Left ventricle myocardium inferior (tissue), 1 donor: Measurements from ENCODE around the gene DCUN1D5. TPM values are rescaled to one million over a fixed set of nuclear protein-coding genes. Genes with fewer than 3 reads are reported as not detected.

Source experiments
- DNase-seq: peaks from one replicate; pipeline ENCODE4 v3.0.0-alpha.2; 2020
- H3K27ac ChIP-seq: fragments of 200-600 bp; replicated peaks from 2 replicates; pipeline ENCODE4 v1.8.0; 2021
- H3K27me3 ChIP-seq: fragments of 200-600 bp; 2 replicates; pipeline ENCODE4 v1.8.0; 2021; ENCODE audit warnings: low read depth
- H3K36me3 ChIP-seq: fragments of 200-600 bp; 2 replicates; pipeline ENCODE4 v1.8.0; 2021
- H3K4me1 ChIP-seq: fragments of 200-600 bp; 2 replicates; pipeline ENCODE4 v1.8.0; 2021
- H3K4me3 ChIP-seq: fragments of 200-600 bp; 2 replicates; pipeline ENCODE4 v1.8.0; 2021; ENCODE audit warnings: mild to moderate bottlenecking, moderate library complexity
- H3K9me3 ChIP-seq: fragments of 200-600 bp; replicated peaks from 2 replicates; pipeline ENCODE4 v1.8.0; 2021
- intact Hi-C: fragments of 100-400 bp; cut with micrococcal nuclease; formaldehyde crosslinking; loops from one replicate; pipeline ENCODE4 v1.11.0; 2022
- total RNA-seq: library from RNA; stranded (reverse); fragmentation: NEBNext Ultra II Directional; extraction: Animal tissue kit (Norgen Biotek cat#: 25700); gene quantifications from one replicate; pipeline ENCODE4 v1.2.1, GENCODE V29; 2021
- TF ChIP-seq, protein P1 (sequence below): fragments of 200-600 bp; IDR thresholded peaks from 2 replicates; pipeline ENCODE4 v1.8.0; 2021; ENCODE audit warnings: antibody characterized with exemption, mild to moderate bottlenecking, borderline replicate concordance
- donor health status: DM: no; HTN: yes; CAD: no; lungs with severe emphysema.

DCUN1D5 gene
- total RNA-seq, 1 donor from 2014 or later = 25.8 TPM

GRCh38 chr11:103086461-103086860 lies 5.5 kb downstream of the DCUN1D5 start:
- Histone ChIP-seq H3K4me1 (peaks cover 39% of the 10 kb centered on the region), H3K27ac (no peak overlapping the region), H3K4me3 (no peak overlapping the region), H3K9me3 (no peaks in the 10 kb centered on the region), H3K27me3 (no peaks in the 10 kb centered on the region), H3K36me3 (peaks cover 18% of the 10 kb centered on the region)
- intact Hi-C loops = no loop called here
- DNase-seq = no peak
- TF ChIP-seq, protein P1, sequence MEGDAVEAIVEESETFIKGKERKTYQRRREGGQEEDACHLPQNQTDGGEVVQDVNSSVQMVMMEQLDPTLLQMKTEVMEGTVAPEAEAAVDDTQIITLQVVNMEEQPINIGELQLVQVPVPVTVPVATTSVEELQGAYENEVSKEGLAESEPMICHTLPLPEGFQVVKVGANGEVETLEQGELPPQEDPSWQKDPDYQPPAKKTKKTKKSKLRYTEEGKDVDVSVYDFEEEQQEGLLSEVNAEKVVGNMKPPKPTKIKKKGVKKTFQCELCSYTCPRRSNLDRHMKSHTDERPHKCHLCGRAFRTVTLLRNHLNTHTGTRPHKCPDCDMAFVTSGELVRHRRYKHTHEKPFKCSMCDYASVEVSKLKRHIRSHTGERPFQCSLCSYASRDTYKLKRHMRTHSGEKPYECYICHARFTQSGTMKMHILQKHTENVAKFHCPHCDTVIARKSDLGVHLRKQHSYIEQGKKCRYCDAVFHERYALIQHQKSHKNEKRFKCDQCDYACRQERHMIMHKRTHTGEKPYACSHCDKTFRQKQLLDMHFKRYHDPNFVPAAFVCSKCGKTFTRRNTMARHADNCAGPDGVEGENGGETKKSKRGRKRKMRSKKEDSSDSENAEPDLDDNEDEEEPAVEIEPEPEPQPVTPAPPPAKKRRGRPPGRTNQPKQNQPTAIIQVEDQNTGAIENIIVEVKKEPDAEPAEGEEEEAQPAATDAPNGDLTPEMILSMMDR = no peak

- TF ChIP-seq, protein P1 = no peak
- Histone ChIP-seq H3K27ac (no peak overlapping the region), H3K36me3 (peaks cover 23% of the 10 kb centered on the region), H3K27me3 (no peaks in the 10 kb centered on the region), H3K4me1 (peaks cover 33% of the 10 kb centered on the region), H3K4me3 (no peak overlapping the region), H3K9me3 (no peaks in the 10 kb centered on the region)
- intact Hi-C loops = no loop called here
- DNase-seq = no peak
These were observed 6.1 kb downstream of the DCUN1D5 start for GRCh38 chr11:103085758-103086365.

DNA sequence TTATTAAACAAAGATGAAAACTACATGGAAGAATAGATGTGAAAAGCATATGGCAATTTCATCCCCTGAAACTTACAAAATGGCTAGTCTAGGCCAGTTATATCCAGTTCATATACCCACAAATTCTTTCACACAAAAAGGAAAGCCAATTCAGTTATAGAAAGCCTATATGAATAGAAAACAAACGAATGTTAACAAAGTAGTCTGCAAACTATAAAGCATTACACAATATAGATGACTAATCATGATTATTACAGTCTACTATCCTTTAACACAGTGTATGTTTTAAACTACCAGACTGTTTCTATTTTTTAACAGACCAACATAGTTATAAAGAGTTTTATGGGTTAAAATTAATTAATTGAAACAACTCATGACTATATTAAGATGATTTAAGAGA lies 12.1 kb downstream of the DCUN1D5 start:
- DNase-seq = no peak
- Histone ChIP-seq H3K9me3 (no peaks in the 10 kb centered on the region), H3K36me3 (peaks cover 65% of the 10 kb centered on the region)

GRCh38 chr11:103078710-103079109 lies 13.2 kb downstream of the DCUN1D5 start:
- no peak overlapping the region for H3K27ac ChIP-seq
- peaks cover 69% of the 10 kb centered on the region for H3K36me3 ChIP-seq
- H3K27me3 ChIP-seq = no peaks in the 10 kb centered on the region
- DNase-seq = no peak
- TF ChIP-seq, protein P1 = no peak
- H3K9me3 ChIP-seq = no peaks in the 10 kb centered on the region
- no peak overlapping the region for H3K4me3 ChIP-seq
- H3K4me1 ChIP-seq = peaks cover 5% of the 10 kb centered on the region
- intact Hi-C loops = no loop called here

More for the DNA sequence above, 12.1 kb downstream of the DCUN1D5 start:
- Histone ChIP-seq H3K27ac (no peak overlapping the region), H3K4me1 (peaks cover 5% of the 10 kb centered on the region), H3K4me3 (no peak overlapping the region), H3K27me3 (no peaks in the 10 kb centered on the region)
- TF ChIP-seq, protein P1 = no peak
- intact Hi-C loops = no loop called here

GRCh38 chr11:103077554-103077953 lies 14.4 kb downstream of the DCUN1D5 start:
- intact Hi-C loops = no loop called here
- no peak for DNase-seq

More at GRCh38 chr11:103077554-103077953, 14.4 kb downstream of the DCUN1D5 start:
- no peak overlapping the region for H3K27ac ChIP-seq
- TF ChIP-seq, protein P1 = no peak
- H3K9me3 ChIP-seq = no peaks in the 10 kb centered on the region
- peaks cover under 1% of the 10 kb centered on the region for H3K4me1 ChIP-seq
- H3K27me3 ChIP-seq = no peaks in the 10 kb centered on the region
- no peak overlapping the region for H3K4me3 ChIP-seq
- H3K36me3 ChIP-seq = peaks cover 68% of the 10 kb centered on the region
